Keratinocyte (primary cell): Measurements from ENCODE around the gene TBC1D16. TPM values are rescaled to one million over a fixed set of nuclear protein-coding genes. Genes with fewer than 3 reads are reported as not detected.
A peak's percentile ranks its signal among the peaks of the same experiment; 100 is the strongest.

Source experiments
- DNase-seq: peaks from one replicate; pipeline ENCODE4 v3.0.0-alpha.2; 2011; ENCODE audit warnings: low read depth, missing footprints, low spot score
- FAIRE-seq: peaks from 2 replicates; lab custom pipeline; 2011; peaks lifted over from hg19 to GRCh38; lab: Jason Lieb, UNC
- H2AFZ ChIP-seq: 2 replicates; pipeline ENCODE4 v1.6.0; 2012; ENCODE audit warnings: low read length, control low read depth, inconsistent platforms; ENCODE audit not compliant: control insufficient read depth
- H3K27ac ChIP-seq: 2 replicates; pipeline ENCODE4 v1.5.1; 2011; ENCODE audit warnings: low read length; ENCODE audit not compliant: control insufficient read depth, insufficient read depth
- H3K27me3 ChIP-seq: 3 replicates; pipeline ENCODE4 v1.6.0; 2011; ENCODE audit warnings: low read length; ENCODE audit not compliant: control insufficient read depth, insufficient read depth; ENCODE audit errors: extremely low read depth
- H3K36me3 ChIP-seq, 2 experiments: 2 replicates in 1 of 2; 3 replicates in 1 of 2; pipeline ENCODE4 v1.5.1; 2011; ENCODE audit warnings: low read length in 2 of 2, mild to moderate bottlenecking in 1 of 2; ENCODE audit not compliant: control insufficient read depth in 2 of 2, insufficient read depth in 2 of 2; ENCODE audit errors: extremely low read depth in 1 of 2
- H3K4me1 ChIP-seq: 3 replicates; pipeline ENCODE4 v1.5.1; 2011; ENCODE audit warnings: low read length; ENCODE audit not compliant: control insufficient read depth, insufficient read depth; ENCODE audit errors: extremely low read depth
- H3K4me2 ChIP-seq: 3 replicates; pipeline ENCODE4 v1.6.0; 2011; ENCODE audit warnings: low read depth, low read length; ENCODE audit not compliant: control insufficient read depth, insufficient read depth; ENCODE audit errors: extremely low read depth
- H3K4me3 ChIP-seq, 3 experiments: fragments of 200-600 bp in 1 of 3; sonication (generic) in 1 of 3; 2 replicates in 2 of 3; 3 replicates in 1 of 3; pipeline ENCODE4 v1.5.1; 2011 to 2016; ENCODE audit warnings: low read length in 3 of 3, mild to moderate bottlenecking in 3 of 3, control low read depth in 2 of 3, inconsistent platforms in 1 of 3, low read depth in 1 of 3, mixed read lengths in 1 of 3, mixed run types in 1 of 3, moderate library complexity in 1 of 3; ENCODE audit not compliant: control insufficient read depth in 2 of 3, insufficient read depth in 2 of 3; ENCODE audit errors: extremely low read depth in 1 of 3
- H3K79me2 ChIP-seq: 2 replicates; pipeline ENCODE4 v1.6.0; 2012; ENCODE audit warnings: low read length; ENCODE audit not compliant: control insufficient read depth, insufficient read depth
- H3K9ac ChIP-seq: 3 replicates; pipeline ENCODE4 v1.6.0; 2011; ENCODE audit warnings: low read length; ENCODE audit not compliant: control insufficient read depth, insufficient read depth; ENCODE audit errors: extremely low read depth
- H3K9me1 ChIP-seq: 3 replicates; pipeline ENCODE4 v1.6.0; 2011; ENCODE audit warnings: low read length; ENCODE audit not compliant: control insufficient read depth, insufficient read depth; ENCODE audit errors: extremely low read depth
- H3K9me3 ChIP-seq: 2 replicates; pipeline ENCODE4 v1.5.1; 2012; ENCODE audit warnings: low read depth, low read length; ENCODE audit not compliant: control insufficient read depth
- H4K20me1 ChIP-seq: 3 replicates; pipeline ENCODE4 v1.6.0; 2011; ENCODE audit warnings: low read length; ENCODE audit not compliant: control insufficient read depth, insufficient read depth; ENCODE audit errors: extremely low read depth
- CTCF ChIP-seq, 3 experiments: IDR thresholded peaks in 1 of 3; conservative IDR thresholded peaks in 1 of 3; optimal IDR thresholded peaks in 1 of 3; 2 replicates in 2 of 3; 3 replicates in 1 of 3; pipeline versions ENCODE3 to v1.5.1; 2011; ENCODE audit warnings: low read length in 3 of 3, mild to moderate bottlenecking in 3 of 3, moderate library complexity in 2 of 3, control low read depth in 1 of 3, inconsistent platforms in 1 of 3; ENCODE audit not compliant: insufficient read depth in 2 of 3; ENCODE audit errors: extremely low read depth in 1 of 3
- EZH2 ChIP-seq: IDR thresholded peaks from one replicate; pipeline ENCODE4 v1.6.1; 2012; ENCODE audit warnings: inconsistent platforms, mild to moderate bottlenecking, low read length, moderate library complexity
- dilution Hi-C: fragments of 300-500 bp; cut with MboI; formaldehyde crosslinking; loops from one replicate; pipeline ENCODE4 v1.7.0; 2020; ENCODE audit warnings: low sequenced_read_pairs; ENCODE audit not compliant: extremely low pct_ligation_motif_present
- polyA plus RNA-seq, 5 experiments: library from polyadenylated mRNA; depleted of rRNA in 3 of 5; stranded (reverse) in 3 of 5; stranded (forward) in 1 of 5; unstranded in 1 of 5; fragments of >200 nt; gene quantifications; 1 replicate in 1 of 5; 2 replicates in 3 of 5; 3 replicates in 1 of 5; pipeline versions ENCODE4 v1.2.1 to v1.2.3, GENCODE V29; 2011 to 2012; ENCODE audit warnings: missing spikeins in 2 of 5, low read depth in 1 of 5, low replicate concordance in 1 of 5

TBC1D16 gene
- polyA plus RNA-seq, 1 donor (not counting 4 experiments of a cell fraction or from before 2014, with no cell fraction given) = 8.6 TPM

- no peak overlapping the region for H3K4me3 ChIP-seq
- H3K9ac ChIP-seq = no peak overlapping the region
- dilution Hi-C loops = no loop called here
- H2AFZ ChIP-seq = no peak overlapping the region
- FAIRE-seq (peak; percentile 58), DNase-seq (no peak)
- no peak overlapping the region for H3K27ac ChIP-seq
- H3K9me1 ChIP-seq = peaks cover 3% of the 10 kb centered on the region
- H3K79me2 ChIP-seq = peaks cover 28% of the 10 kb centered on the region
- no peaks in the 10 kb centered on the region for H3K27me3 ChIP-seq
- H3K9me3 ChIP-seq = no peaks in the 10 kb centered on the region
- no peak overlapping the region for H3K4me2 ChIP-seq
- peaks cover 9% of the 10 kb centered on the region for H4K20me1 ChIP-seq
- peaks cover 16% of the 10 kb centered on the region for H3K4me1 ChIP-seq
- no peak for TF ChIP-seq CTCF (optimal IDR thresholded peaks at IDR 0.05 in 1 of 3, IDR thresholded peaks at IDR 0.05 in 1 of 3, conservative IDR thresholded peaks at IDR 0.05 in 1 of 3; ENCODE audit: extremely low read depth in 1 of 3, insufficient read depth in 2 of 3, low read length in 3 of 3)
- no peak for TF ChIP-seq EZH2
- no peaks in the 10 kb centered on the region for H3K36me3 ChIP-seq
Observed at GRCh38 chr17:80029258-80029974, 6.3 kb downstream of the TBC1D16 start.

GRCh38 chr17:80028030-80028429 is 7.6 kb downstream of the TBC1D16 start:
- DNase-seq = no peak
- Histone ChIP-seq H3K27ac (no peak overlapping the region), H3K27me3 (no peaks in the 10 kb centered on the region), H3K4me2 (no peak overlapping the region), H3K36me3 (no peaks in the 10 kb centered on the region), H3K79me2 (peaks cover 26% of the 10 kb centered on the region), H2AFZ (no peak overlapping the region), H3K9ac (no peak overlapping the region), H3K4me3 (no peak overlapping the region), H3K9me1 (peaks cover 7% of the 10 kb centered on the region), H4K20me1 (peaks cover 9% of the 10 kb centered on the region), H3K9me3 (no peaks in the 10 kb centered on the region), H3K4me1 (peaks cover 16% of the 10 kb centered on the region)
- TF ChIP-seq EZH2 (no peak), CTCF (optimal IDR thresholded peaks at IDR 0.05 in 1 of 3, IDR thresholded peaks at IDR 0.05 in 1 of 3, conservative IDR thresholded peaks at IDR 0.05 in 1 of 3; ENCODE audit: extremely low read depth in 1 of 3, insufficient read depth in 2 of 3, low read length in 3 of 3) (no peak)
- dilution Hi-C loops = no loop called here
- no peak for FAIRE-seq
